Measurements from ENCODE around the gene UBE4B.
"Not testable (repeated sequence)": the region's sequence is repeated elsewhere in the genome, so short reads cannot be mapped to it uniquely, and the experiment has no call there.

DNA sequence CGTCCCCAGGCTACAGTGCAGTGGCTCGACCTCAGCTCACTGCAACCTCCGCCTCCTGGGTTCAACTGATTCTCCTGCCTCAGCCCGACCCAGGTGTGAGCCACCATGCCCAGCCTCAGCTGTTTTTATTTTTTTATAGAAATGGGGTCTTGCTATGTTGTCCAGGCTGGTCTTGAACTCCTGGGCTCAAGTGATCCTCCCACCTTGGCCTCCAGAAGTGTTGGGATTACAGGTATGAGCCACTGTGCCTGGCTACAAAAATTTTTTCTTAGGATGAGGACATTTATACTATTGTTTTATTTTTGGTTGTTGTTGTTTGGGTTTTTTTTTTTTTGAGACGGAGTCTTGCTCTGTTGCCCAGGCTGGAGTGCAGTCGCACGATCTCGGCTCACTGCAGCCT is 27.5 kb upstream of the UBE4B start:
- TF ChIP-seq ZFX (IDR thresholded peaks at IDR 0.05) = not testable (repeated sequence)
- TF ChIP-seq, protein P1, sequence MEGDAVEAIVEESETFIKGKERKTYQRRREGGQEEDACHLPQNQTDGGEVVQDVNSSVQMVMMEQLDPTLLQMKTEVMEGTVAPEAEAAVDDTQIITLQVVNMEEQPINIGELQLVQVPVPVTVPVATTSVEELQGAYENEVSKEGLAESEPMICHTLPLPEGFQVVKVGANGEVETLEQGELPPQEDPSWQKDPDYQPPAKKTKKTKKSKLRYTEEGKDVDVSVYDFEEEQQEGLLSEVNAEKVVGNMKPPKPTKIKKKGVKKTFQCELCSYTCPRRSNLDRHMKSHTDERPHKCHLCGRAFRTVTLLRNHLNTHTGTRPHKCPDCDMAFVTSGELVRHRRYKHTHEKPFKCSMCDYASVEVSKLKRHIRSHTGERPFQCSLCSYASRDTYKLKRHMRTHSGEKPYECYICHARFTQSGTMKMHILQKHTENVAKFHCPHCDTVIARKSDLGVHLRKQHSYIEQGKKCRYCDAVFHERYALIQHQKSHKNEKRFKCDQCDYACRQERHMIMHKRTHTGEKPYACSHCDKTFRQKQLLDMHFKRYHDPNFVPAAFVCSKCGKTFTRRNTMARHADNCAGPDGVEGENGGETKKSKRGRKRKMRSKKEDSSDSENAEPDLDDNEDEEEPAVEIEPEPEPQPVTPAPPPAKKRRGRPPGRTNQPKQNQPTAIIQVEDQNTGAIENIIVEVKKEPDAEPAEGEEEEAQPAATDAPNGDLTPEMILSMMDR (conservative IDR thresholded peaks at IDR 0.05) = not testable (repeated sequence)
